ENCODE data around the gene ANAPC15. TPM values are rescaled to one million over a fixed set of nuclear protein-coding genes. Genes with fewer than 3 reads are reported as not detected.

ANAPC15 gene
- total and polyA plus RNA-seq, 2 of the 13 experiments (the other 11 are each of a cell fraction or from before 2014, with no cell fraction given), result 18.8 to 25.7 TPM

DNA sequence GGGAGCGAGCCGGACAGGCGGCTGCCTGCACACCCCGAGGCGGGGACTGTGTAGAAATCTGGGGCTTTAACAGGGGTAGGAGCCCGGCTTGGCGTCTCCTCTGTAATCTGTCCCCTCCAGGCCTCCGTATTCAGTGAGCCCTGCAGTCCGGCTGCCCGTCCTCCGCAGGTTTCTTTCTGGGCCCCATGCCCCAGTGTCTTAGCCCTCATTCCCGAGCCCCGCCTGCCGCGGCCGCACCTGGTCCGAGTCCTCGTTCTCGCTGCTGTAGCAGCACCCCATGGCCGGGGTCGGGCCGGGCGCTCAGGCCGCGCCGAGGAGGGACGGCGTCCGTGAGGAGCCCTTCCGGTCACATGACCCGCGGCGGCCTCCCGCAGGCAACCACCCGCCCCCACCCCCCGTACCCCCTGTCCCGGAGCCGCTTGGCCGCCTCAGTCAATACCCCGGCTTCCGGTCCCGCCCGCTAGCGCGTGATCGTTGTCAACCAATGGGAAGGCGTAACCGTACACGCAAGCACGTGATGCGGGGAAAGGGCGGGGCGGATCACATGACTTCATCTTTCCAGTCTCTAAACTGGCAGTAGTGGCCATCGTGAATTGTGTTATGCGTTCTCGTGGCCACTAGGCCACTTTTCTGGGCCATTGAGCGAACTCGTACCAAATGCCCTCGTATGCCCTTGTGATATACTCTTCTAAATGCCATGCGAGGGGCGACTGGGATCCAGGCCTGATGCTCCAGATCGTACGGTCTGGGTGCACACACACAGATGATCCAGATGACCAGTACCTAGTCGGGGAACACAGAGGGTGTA, 9.3 kb downstream of the ANAPC15 start, which contains the start of gene LAMTOR1 (continued):
- TF ChIP-seq, protein P1, sequence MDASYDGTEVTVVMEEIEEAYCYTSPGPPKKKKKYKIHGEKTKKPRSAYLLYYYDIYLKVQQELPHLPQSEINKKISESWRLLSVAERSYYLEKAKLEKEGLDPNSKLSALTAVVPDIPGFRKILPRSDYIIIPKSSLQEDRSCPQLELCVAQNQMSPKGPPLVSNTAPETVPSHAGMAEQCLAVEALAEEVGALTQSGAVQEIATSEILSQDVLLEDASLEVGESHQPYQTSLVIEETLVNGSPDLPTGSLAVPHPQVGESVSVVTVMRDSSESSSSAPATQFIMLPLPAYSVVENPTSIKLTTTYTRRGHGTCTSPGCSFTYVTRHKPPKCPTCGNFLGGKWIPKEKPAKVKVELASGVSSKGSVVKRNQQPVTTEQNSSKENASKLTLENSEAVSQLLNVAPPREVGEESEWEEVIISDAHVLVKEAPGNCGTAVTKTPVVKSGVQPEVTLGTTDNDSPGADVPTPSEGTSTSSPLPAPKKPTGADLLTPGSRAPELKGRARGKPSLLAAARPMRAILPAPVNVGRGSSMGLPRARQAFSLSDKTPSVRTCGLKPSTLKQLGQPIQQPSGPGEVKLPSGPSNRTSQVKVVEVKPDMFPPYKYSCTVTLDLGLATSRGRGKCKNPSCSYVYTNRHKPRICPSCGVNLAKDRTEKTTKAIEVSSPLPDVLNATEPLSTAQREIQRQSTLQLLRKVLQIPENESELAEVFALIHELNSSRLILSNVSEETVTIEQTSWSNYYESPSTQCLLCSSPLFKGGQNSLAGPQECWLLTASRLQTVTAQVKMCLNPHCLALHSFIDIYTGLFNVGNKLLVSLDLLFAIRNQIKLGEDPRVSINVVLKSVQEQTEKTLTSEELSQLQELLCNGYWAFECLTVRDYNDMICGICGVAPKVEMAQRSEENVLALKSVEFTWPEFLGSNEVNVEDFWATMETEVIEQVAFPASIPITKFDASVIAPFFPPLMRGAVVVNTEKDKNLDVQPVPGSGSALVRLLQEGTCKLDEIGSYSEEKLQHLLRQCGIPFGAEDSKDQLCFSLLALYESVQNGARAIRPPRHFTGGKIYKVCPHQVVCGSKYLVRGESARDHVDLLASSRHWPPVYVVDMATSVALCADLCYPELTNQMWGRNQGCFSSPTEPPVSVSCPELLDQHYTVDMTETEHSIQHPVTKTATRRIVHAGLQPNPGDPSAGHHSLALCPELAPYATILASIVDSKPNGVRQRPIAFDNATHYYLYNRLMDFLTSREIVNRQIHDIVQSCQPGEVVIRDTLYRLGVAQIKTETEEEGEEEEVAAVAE (CRISPR knock-in tag; IDR thresholded peaks at IDR 0.05; ENCODE audit: borderline replicate concordance), result 0 out of 2 replicates have a peak, but pooled peaks have one; percentile 72
- TF ChIP-seq HNRNPL (IDR thresholded peaks at IDR 0.05; ENCODE audit: low read depth, low read length) (no peak), ZBTB8A (CRISPR knock-in tag; IDR thresholded peaks at IDR 0.05; ENCODE audit: borderline replicate concordance, low read depth) (no peak), SSRP1 (CRISPR knock-in tag; IDR thresholded peaks at IDR 0.05) (no peak), SIN3A (IDR thresholded peaks at IDR 0.05; ENCODE audit: borderline replicate concordance, low read depth, low read length) (peak; percentile 77; the same call in 1 of the 2 replicates), ZNF773 (CRISPR knock-in tag; IDR thresholded peaks at IDR 0.05; ENCODE audit: borderline replicate concordance) (no peak), CREM (IDR thresholded peaks at IDR 0.05) (no peak), CREM (CRISPR knock-in tag; IDR thresholded peaks at IDR 0.05) (no peak), ZFP90 (CRISPR knock-in tag; IDR thresholded peaks at IDR 0.05; ENCODE audit: borderline replicate concordance) (no peak; the same call in 1 of the 2 replicates), NCOA1 (CRISPR knock-in tag; IDR thresholded peaks at IDR 0.05) (no peak), ZNF75D (CRISPR knock-in tag; IDR thresholded peaks at IDR 0.05; ENCODE audit: borderline replicate concordance) (no peak), ZFAT (CRISPR knock-in tag; conservative IDR thresholded peaks at IDR 0.05) (no peak)
- TF ChIP-seq, protein P2, sequence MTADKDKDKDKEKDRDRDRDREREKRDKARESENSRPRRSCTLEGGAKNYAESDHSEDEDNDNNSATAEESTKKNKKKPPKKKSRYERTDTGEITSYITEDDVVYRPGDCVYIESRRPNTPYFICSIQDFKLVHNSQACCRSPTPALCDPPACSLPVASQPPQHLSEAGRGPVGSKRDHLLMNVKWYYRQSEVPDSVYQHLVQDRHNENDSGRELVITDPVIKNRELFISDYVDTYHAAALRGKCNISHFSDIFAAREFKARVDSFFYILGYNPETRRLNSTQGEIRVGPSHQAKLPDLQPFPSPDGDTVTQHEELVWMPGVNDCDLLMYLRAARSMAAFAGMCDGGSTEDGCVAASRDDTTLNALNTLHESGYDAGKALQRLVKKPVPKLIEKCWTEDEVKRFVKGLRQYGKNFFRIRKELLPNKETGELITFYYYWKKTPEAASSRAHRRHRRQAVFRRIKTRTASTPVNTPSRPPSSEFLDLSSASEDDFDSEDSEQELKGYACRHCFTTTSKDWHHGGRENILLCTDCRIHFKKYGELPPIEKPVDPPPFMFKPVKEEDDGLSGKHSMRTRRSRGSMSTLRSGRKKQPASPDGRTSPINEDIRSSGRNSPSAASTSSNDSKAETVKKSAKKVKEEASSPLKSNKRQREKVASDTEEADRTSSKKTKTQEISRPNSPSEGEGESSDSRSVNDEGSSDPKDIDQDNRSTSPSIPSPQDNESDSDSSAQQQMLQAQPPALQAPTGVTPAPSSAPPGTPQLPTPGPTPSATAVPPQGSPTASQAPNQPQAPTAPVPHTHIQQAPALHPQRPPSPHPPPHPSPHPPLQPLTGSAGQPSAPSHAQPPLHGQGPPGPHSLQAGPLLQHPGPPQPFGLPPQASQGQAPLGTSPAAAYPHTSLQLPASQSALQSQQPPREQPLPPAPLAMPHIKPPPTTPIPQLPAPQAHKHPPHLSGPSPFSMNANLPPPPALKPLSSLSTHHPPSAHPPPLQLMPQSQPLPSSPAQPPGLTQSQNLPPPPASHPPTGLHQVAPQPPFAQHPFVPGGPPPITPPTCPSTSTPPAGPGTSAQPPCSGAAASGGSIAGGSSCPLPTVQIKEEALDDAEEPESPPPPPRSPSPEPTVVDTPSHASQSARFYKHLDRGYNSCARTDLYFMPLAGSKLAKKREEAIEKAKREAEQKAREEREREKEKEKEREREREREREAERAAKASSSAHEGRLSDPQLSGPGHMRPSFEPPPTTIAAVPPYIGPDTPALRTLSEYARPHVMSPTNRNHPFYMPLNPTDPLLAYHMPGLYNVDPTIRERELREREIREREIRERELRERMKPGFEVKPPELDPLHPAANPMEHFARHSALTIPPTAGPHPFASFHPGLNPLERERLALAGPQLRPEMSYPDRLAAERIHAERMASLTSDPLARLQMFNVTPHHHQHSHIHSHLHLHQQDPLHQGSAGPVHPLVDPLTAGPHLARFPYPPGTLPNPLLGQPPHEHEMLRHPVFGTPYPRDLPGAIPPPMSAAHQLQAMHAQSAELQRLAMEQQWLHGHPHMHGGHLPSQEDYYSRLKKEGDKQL (CRISPR knock-in tag; IDR thresholded peaks at IDR 0.05; ENCODE audit: low read depth), result no peak
- TF ChIP-seq, protein P3, sequence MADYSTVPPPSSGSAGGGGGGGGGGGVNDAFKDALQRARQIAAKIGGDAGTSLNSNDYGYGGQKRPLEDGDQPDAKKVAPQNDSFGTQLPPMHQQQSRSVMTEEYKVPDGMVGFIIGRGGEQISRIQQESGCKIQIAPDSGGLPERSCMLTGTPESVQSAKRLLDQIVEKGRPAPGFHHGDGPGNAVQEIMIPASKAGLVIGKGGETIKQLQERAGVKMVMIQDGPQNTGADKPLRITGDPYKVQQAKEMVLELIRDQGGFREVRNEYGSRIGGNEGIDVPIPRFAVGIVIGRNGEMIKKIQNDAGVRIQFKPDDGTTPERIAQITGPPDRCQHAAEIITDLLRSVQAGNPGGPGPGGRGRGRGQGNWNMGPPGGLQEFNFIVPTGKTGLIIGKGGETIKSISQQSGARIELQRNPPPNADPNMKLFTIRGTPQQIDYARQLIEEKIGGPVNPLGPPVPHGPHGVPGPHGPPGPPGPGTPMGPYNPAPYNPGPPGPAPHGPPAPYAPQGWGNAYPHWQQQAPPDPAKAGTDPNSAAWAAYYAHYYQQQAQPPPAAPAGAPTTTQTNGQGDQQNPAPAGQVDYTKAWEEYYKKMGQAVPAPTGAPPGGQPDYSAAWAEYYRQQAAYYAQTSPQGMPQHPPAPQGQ (CRISPR knock-in tag; IDR thresholded peaks at IDR 0.05; ENCODE audit: borderline replicate concordance), result no peak
- TF ChIP-seq, protein P4, sequence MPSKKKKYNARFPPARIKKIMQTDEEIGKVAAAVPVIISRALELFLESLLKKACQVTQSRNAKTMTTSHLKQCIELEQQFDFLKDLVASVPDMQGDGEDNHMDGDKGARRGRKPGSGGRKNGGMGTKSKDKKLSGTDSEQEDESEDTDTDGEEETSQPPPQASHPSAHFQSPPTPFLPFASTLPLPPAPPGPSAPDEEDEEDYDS (CRISPR knock-in tag; IDR thresholded peaks at IDR 0.05), result peak; percentile 60
- TF ChIP-seq, protein P5, sequence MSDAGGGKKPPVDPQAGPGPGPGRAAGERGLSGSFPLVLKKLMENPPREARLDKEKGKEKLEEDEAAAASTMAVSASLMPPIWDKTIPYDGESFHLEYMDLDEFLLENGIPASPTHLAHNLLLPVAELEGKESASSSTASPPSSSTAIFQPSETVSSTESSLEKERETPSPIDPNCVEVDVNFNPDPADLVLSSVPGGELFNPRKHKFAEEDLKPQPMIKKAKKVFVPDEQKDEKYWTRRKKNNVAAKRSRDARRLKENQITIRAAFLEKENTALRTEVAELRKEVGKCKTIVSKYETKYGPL (CRISPR knock-in tag; IDR thresholded peaks at IDR 0.05), result no peak
